ENCODE measurements around the gene TCF12.

DNA sequence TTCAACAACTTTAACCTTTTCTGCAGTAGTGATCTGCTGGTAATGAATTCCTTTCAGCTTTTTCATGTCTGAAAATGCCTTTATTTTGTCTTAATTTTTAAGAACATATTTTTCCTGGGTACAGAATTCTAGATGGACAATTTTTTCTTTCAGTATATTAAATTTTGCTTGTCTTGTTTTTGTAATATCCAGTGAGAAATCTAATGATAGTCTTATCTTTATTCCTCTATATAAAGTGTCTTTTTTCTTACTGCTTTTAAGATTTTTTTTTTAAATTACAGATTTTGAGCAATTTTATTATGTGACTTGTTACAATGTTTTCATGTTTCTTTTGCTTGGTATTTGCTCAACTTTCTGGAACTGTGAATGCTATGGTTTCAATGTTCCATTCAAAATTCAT lies 38.1 kb downstream of the TCF12 start:
- TF ChIP-seq, protein P1, sequence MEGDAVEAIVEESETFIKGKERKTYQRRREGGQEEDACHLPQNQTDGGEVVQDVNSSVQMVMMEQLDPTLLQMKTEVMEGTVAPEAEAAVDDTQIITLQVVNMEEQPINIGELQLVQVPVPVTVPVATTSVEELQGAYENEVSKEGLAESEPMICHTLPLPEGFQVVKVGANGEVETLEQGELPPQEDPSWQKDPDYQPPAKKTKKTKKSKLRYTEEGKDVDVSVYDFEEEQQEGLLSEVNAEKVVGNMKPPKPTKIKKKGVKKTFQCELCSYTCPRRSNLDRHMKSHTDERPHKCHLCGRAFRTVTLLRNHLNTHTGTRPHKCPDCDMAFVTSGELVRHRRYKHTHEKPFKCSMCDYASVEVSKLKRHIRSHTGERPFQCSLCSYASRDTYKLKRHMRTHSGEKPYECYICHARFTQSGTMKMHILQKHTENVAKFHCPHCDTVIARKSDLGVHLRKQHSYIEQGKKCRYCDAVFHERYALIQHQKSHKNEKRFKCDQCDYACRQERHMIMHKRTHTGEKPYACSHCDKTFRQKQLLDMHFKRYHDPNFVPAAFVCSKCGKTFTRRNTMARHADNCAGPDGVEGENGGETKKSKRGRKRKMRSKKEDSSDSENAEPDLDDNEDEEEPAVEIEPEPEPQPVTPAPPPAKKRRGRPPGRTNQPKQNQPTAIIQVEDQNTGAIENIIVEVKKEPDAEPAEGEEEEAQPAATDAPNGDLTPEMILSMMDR (IDR thresholded peaks at IDR 0.05; ENCODE audit: low read length), result no peak
- no peak for TF ChIP-seq EZH2 (IDR thresholded peaks at IDR 0.05; ENCODE audit: borderline replicate concordance, low read length)
